Mesendoderm (in vitro differentiated cells): ENCODE data around the gene RRP8.

Experiments used
- DNase-seq: peaks from one replicate; pipeline ENCODE4 v3.0.0; 2013
- H2AK5ac ChIP-seq: 2 replicates; pipeline ENCODE4 v1.6.1; 2013; ENCODE audit warnings: low read length, inconsistent platforms
- H2BK120ac ChIP-seq: 2 replicates; pipeline ENCODE4 v1.6.1; 2013; ENCODE audit warnings: low read depth, mild to moderate bottlenecking, low read length, moderate library complexity, mixed read lengths
- H2BK15ac ChIP-seq: replicated peaks from 2 replicates; pipeline ENCODE4 v1.6.1; 2013; ENCODE audit warnings: low read depth, mild to moderate bottlenecking, moderate library complexity
- H2BK5ac ChIP-seq: 2 replicates; pipeline ENCODE4 v1.6.1; 2013; ENCODE audit warnings: low read length, inconsistent platforms
- H3K18ac ChIP-seq: 2 replicates; pipeline ENCODE4 v1.6.1; 2013; ENCODE audit warnings: mild to moderate bottlenecking, low read length, mixed read lengths
- H3K23ac ChIP-seq: one replicate; pipeline ENCODE4 v1.6.1; 2013; ENCODE audit warnings: low read length
- H3K27ac ChIP-seq: 2 replicates; pipeline ENCODE4 v1.5.1; 2013; ENCODE audit warnings: low read depth, mild to moderate bottlenecking, inconsistent platforms, low read length, moderate library complexity
- H3K27me3 ChIP-seq: 2 replicates; pipeline ENCODE4 v1.6.1; 2013; ENCODE audit warnings: low read length, control low read depth, mild to moderate bottlenecking, inconsistent platforms; ENCODE audit not compliant: insufficient read depth, poor library complexity
- H3K36me3 ChIP-seq: 2 replicates; pipeline ENCODE4 v1.6.1; 2013; ENCODE audit warnings: low read length, inconsistent platforms; ENCODE audit not compliant: control insufficient read depth, insufficient read depth
- H3K4ac ChIP-seq: one replicate; pipeline ENCODE4 v1.6.1; 2013; ENCODE audit warnings: low read depth, mild to moderate bottlenecking, low read length, moderate library complexity
- H3K4me1 ChIP-seq: 2 replicates; pipeline ENCODE4 v1.6.1; 2013; ENCODE audit warnings: low read depth, low read length, inconsistent platforms; ENCODE audit not compliant: control insufficient read depth
- H3K4me2 ChIP-seq: 2 replicates; pipeline ENCODE4 v1.6.1; 2013; ENCODE audit warnings: low read length
- H3K4me3 ChIP-seq: 2 replicates; pipeline ENCODE4 v1.5.1; 2013; ENCODE audit warnings: mild to moderate bottlenecking, low read length
- H3K56ac ChIP-seq: one replicate; pipeline ENCODE4 v1.6.1; 2013; ENCODE audit warnings: low read length
- H3K79me1 ChIP-seq: 2 replicates; pipeline ENCODE4 v1.6.1; 2013; ENCODE audit warnings: low read length, inconsistent platforms
- H3K79me2 ChIP-seq: 2 replicates; pipeline ENCODE4 v1.6.1; 2013; ENCODE audit warnings: mild to moderate bottlenecking, low read length; ENCODE audit not compliant: control insufficient read depth, insufficient read depth
- H3K9ac ChIP-seq: 2 replicates; pipeline ENCODE4 v1.6.1; 2013; ENCODE audit warnings: low read length, inconsistent platforms
- H4K5ac ChIP-seq: one replicate; pipeline ENCODE4 v1.6.1; 2013; ENCODE audit warnings: low read length
- H4K8ac ChIP-seq: one replicate; pipeline ENCODE4 v1.6.1; 2013; ENCODE audit warnings: low read depth, mild to moderate bottlenecking, control low read depth, low read length, moderate library complexity
- WGBS: extraction: QIAGEN DNeasy Blood & Tissue Kit; methylation state at CpG from one replicate; pipeline ENCODE4 v1.1.7; 2013; ENCODE audit warnings: low lambda C conversion rate, missing lambda C conversion rate; ENCODE audit not compliant: insufficient coverage; ENCODE audit errors: extremely low coverage; 5-methylcytosine and 5-hydroxymethylcytosine counted together

Gene RRP8

DNA sequence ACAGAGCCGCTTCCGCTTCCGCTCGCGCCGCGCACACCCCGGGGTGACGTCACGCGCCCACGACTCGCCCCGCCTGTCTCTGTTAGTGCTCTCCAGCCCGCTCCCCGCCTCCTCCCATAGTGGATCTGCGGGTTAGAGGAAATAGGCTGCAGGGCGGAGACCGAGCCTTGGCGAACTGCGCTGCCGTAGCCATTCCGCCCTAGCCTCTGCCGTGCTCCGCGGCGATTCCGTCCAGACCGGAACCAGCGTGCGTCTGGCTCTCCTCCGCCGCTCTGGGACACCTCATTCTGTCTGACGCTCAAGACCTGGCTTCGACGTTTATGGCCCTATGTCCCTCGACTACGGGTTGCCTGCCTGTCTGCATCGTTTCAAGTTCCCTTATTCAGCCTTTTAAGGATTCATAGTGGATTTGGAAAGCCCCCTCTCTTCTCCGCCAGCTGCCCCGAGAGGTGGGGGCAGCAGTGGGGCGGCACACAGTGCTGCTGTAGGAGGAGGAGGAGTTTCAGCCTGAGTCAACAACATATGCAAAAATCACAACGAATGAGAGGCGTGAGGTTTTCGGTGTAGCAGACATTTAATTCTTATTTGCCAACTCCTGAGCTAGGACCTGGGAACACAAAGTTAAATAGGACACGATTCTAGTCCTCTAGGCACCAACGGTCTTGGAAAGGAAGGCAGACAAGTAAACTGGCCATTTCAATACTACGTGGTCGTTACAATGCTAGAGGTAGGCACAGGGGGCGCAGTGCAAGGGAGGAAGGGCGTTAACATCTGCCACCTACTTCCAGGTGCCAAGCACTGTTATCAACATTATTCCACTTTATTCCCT, 9.0 kb upstream of the RRP8 start, which contains the start of gene TAF10:
Gene TAF10, minus strand, starts transcription at position 4 of the 829 bp plus-strand sequence. CDS start 27 bp downstream, outside the sequence.
- peak within 1 kb of the TSS; percentile 1 for H2BK120ac ChIP-seq
- H3K27me3 ChIP-seq = no peaks in the 10 kb centered on the region
- peaks cover under 1% of the 10 kb centered on the region for H3K4me1 ChIP-seq
- H3K36me3 ChIP-seq = peaks cover 19% of the 10 kb centered on the region
- peak within 1 kb of the TSS; percentile 32 for H3K23ac ChIP-seq
- H3K27ac ChIP-seq = peak within 1 kb of the TSS; percentile 99
- H4K8ac ChIP-seq = peak within 1 kb of the TSS; percentile 58
- DNase-seq = peak; percentile 97
- peak within 1 kb of the TSS; percentile 100 for H3K4me2 ChIP-seq
- no peak within 1 kb of the TSS for H2BK15ac ChIP-seq
- no CpG with 5 or more reads among the region's 51 CpGs for WGBS
- H3K4ac ChIP-seq = peak within 1 kb of the TSS; percentile 89
- H4K5ac ChIP-seq = peak within 1 kb of the TSS; percentile 23
- peak within 1 kb of the TSS; percentile 82 for H3K18ac ChIP-seq
- H3K4me3 ChIP-seq = peak within 1 kb of the TSS; percentile 87
- peak within 1 kb of the TSS; percentile 89 for H2AK5ac ChIP-seq
- peaks cover 15% of the 10 kb centered on the region for H3K79me1 ChIP-seq
- peak within 1 kb of the TSS; percentile 98 for H2BK5ac ChIP-seq
- peaks cover 16% of the 10 kb centered on the region for H3K79me2 ChIP-seq
- peak within 1 kb of the TSS; percentile 100 for H3K56ac ChIP-seq
- peak within 1 kb of the TSS; percentile 100 for H3K9ac ChIP-seq

DNA sequence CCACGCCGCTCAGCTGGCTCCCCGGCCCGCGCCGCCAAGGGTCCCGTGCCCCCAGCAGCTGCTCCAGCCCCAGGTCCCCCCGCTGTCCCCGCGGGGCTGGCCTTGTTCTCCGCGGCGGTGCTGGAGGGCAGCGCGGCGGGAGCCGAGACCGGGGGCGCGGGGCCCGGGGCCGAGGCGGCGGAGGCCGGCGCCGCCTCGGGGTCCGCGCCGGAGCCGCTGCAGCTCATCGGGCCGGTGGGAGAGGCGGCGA, 8.5 kb upstream of the RRP8 start:
- Histone ChIP-seq H4K5ac (no peak overlapping the region), H3K27me3 (no peaks in the 10 kb centered on the region), H3K79me1 (peaks cover 15% of the 10 kb centered on the region), H4K8ac (peak overlapping the region; percentile 58), H2AK5ac (no peak overlapping the region), H3K23ac (no peak overlapping the region), H3K18ac (peak overlapping the region; percentile 82), H3K56ac (peak overlapping the region; percentile 92), H2BK120ac (no peak overlapping the region), H3K27ac (peak overlapping the region; percentile 78), H3K4me1 (peaks cover 2% of the 10 kb centered on the region), H3K79me2 (peaks cover 16% of the 10 kb centered on the region), H3K9ac (peak overlapping the region; percentile 91), H2BK5ac (no peak overlapping the region), H3K4me3 (peak overlapping the region; percentile 84), H2BK15ac (no peak overlapping the region), H3K4ac (peak overlapping the region; percentile 44), H3K4me2 (peak overlapping the region; percentile 91), H3K36me3 (peaks cover 19% of the 10 kb centered on the region)
- DNase-seq = no peak
- no CpG with 5 or more reads among the region's 36 CpGs for WGBS

DNA sequence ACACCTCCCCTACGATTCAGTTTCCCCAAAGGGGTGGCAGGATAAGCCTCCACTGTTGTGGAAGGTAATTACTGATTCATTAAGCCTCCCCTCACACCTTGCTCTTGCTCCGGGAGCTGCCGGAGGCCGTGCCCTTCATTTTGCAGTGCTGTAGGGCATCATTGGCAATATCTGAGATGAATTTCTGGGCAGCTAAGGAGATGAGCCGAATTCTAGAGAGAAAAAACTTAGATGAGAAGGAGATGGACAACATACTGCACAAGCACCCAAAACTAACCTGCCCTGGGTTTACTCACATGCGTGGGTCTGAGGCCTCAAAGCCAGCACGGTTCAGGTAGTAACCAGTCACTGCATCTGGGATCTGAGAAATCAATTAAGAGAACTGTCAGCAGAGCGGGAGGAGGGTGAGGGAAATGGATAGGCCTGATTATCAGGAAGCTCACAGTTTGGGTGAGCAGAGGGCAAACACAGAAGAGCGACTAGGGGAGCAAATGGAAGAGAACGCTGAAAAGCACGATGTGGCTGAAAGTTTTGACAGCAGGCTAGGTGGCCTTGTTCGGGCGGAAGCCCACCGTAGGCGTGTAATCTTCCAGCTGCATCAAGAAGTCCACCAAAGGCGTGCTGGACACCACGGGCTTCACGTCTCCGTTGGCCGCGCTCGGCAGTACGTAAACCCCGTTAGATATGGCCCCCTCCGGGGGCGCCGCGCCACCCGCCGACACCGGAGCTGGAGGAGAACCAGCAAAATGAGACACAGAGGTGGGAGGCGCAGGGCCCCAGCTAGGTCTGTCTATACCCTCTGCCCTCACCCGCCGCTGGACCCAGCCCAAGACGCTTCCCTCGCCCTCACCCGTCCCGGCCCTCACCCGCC, 7.9 kb upstream of the RRP8 start:
- peak overlapping the region; percentile 91 for H3K4me2 ChIP-seq
- DNase-seq = peak; percentile 43
- H3K9ac ChIP-seq = peak overlapping the region; percentile 91
- H3K27me3 ChIP-seq = no peaks in the 10 kb centered on the region
- H3K36me3 ChIP-seq = peaks cover 19% of the 10 kb centered on the region
- H3K79me1 ChIP-seq = peaks cover 18% of the 10 kb centered on the region
- H3K27ac ChIP-seq = peak overlapping the region; percentile 78
- H3K4ac ChIP-seq = peak overlapping the region; percentile 44
- no peak overlapping the region for H3K23ac ChIP-seq
- peak overlapping the region; percentile 84 for H3K4me3 ChIP-seq
- H2BK120ac ChIP-seq = no peak overlapping the region
- WGBS = no CpG with 5 or more reads among the region's 39 CpGs
- no peak overlapping the region for H2BK15ac ChIP-seq
- H3K18ac ChIP-seq = peak overlapping the region; percentile 82
- peak overlapping the region; percentile 63 for H2AK5ac ChIP-seq
- no peak overlapping the region for H4K5ac ChIP-seq
- H3K79me2 ChIP-seq = peaks cover 16% of the 10 kb centered on the region
- peak overlapping the region; percentile 92 for H3K56ac ChIP-seq
- peak overlapping the region; percentile 58 for H4K8ac ChIP-seq
- H3K4me1 ChIP-seq = peaks cover 6% of the 10 kb centered on the region
- peak overlapping the region; percentile 32 for H2BK5ac ChIP-seq

DNA sequence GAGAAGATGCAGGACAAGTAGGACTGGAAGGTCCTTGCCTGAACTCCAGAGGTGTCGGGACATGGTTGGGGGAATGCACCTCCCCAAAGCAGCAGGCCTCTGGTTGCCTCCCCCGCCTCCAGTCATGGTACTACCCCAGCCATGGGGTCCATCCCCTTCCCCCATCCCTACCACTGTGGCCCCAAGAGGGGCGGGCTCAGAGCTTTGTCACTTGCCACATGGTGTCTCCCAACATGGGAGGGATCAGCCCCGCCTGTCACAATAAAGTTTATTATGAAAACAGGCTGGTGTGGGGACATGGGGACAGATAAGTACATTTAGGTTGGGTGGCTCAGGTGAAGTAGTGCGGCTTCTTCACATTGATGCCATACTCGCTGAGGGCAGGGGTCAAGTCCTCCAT, 7.2 kb upstream of the RRP8 start:
- no peak overlapping the region for H3K18ac ChIP-seq
- no peak overlapping the region for H2BK120ac ChIP-seq
- H3K23ac ChIP-seq = no peak overlapping the region
- peaks cover 6% of the 10 kb centered on the region for H3K4me1 ChIP-seq
- H3K79me1 ChIP-seq = peaks cover 19% of the 10 kb centered on the region
- DNase-seq = no peak
- H3K56ac ChIP-seq = no peak overlapping the region
- no peaks in the 10 kb centered on the region for H3K27me3 ChIP-seq
- H2BK15ac ChIP-seq = no peak overlapping the region
- H2AK5ac ChIP-seq = no peak overlapping the region
- H3K4ac ChIP-seq = no peak overlapping the region
- peaks cover 19% of the 10 kb centered on the region for H3K36me3 ChIP-seq
- H4K8ac ChIP-seq = no peak overlapping the region
- no peak overlapping the region for H3K4me3 ChIP-seq
- peaks cover 19% of the 10 kb centered on the region for H3K79me2 ChIP-seq
- no peak overlapping the region for H2BK5ac ChIP-seq
- H3K9ac ChIP-seq = peak overlapping the region; percentile 91
- H3K27ac ChIP-seq = no peak overlapping the region
- no CpG with 5 or more reads among the region's 6 CpGs for WGBS
- H4K5ac ChIP-seq = no peak overlapping the region
- peak overlapping the region; percentile 8 for H3K4me2 ChIP-seq

DNA sequence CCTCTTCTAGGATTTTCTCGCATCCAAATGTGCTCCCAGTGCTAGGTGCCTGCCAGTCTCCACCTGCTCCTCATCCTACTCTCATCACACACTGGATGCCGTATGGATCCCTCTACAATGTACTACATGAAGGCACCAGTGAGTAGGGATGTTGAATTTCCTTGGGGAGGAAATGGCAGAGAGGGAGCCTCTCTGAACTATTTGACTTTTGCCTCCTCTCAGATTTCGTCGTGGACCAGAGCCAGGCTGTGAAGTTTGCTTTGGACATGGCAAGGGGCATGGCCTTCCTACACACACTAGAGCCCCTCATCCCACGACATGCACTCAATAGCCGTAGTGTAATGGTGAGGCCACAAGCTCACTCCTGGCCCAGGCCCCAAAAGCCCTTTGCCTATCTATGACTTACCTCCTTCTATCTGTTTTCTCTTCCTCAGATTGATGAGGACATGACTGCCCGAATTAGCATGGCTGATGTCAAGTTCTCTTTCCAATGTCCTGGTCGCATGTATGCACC, 6.1 kb upstream of the RRP8 start:
- peaks cover 19% of the 10 kb centered on the region for H3K36me3 ChIP-seq
- no CpG with 5 or more reads among the region's 8 CpGs for WGBS

More for the DNA sequence above, 6.1 kb upstream of the RRP8 start:
- peaks cover 29% of the 10 kb centered on the region for H3K79me2 ChIP-seq
- H3K4ac ChIP-seq = no peak overlapping the region
- peaks cover 24% of the 10 kb centered on the region for H3K79me1 ChIP-seq
- no peak overlapping the region for H2AK5ac ChIP-seq
- H3K23ac ChIP-seq = no peak overlapping the region
- no peak overlapping the region for H2BK15ac ChIP-seq
- peaks cover 9% of the 10 kb centered on the region for H3K4me1 ChIP-seq
- H4K5ac ChIP-seq = no peak overlapping the region
- H2BK5ac ChIP-seq = no peak overlapping the region
- no peak overlapping the region for H4K8ac ChIP-seq
- no peak overlapping the region for H3K18ac ChIP-seq
- no peaks in the 10 kb centered on the region for H3K27me3 ChIP-seq
- H3K27ac ChIP-seq = no peak overlapping the region
- no peak overlapping the region for H3K9ac ChIP-seq
- no peak overlapping the region for H3K4me3 ChIP-seq
- H2BK120ac ChIP-seq = no peak overlapping the region
- DNase-seq = no peak
- H3K4me2 ChIP-seq = no peak overlapping the region
- no peak overlapping the region for H3K56ac ChIP-seq
